HUES6 (cell line): ENCODE data around the gene PI4KA.

Experiments
- H3K27ac ChIP-seq: 2 replicates; pipeline ENCODE4 v1.7.0; 2013; ENCODE audit warnings: low read depth, mild to moderate bottlenecking, low read length, inconsistent platforms
- H3K27me3 ChIP-seq: 2 replicates; pipeline ENCODE4 v1.6.1; 2013; ENCODE audit warnings: low read length; ENCODE audit not compliant: control insufficient read depth, insufficient read depth
- H3K36me3 ChIP-seq: 2 replicates; pipeline ENCODE4 v1.6.1; 2013; ENCODE audit warnings: low read length; ENCODE audit not compliant: control insufficient read depth, insufficient read depth
- H3K4me1 ChIP-seq: 2 replicates; pipeline ENCODE4 v1.6.1; 2013; ENCODE audit warnings: low read length; ENCODE audit not compliant: control insufficient read depth, insufficient read depth
- H3K4me3 ChIP-seq: 2 replicates; pipeline ENCODE4 v1.5.1; 2013; ENCODE audit warnings: low read depth, low read length
- H3K9ac ChIP-seq: one replicate; pipeline ENCODE4 v1.6.1; 2013; ENCODE audit warnings: mild to moderate bottlenecking, low read length
- H3K9me3 ChIP-seq: 2 replicates; pipeline ENCODE4 v1.6.1; 2013; ENCODE audit warnings: low read depth, low read length; ENCODE audit not compliant: control insufficient read depth, insufficient read depth

The PI4KA gene

DNA sequence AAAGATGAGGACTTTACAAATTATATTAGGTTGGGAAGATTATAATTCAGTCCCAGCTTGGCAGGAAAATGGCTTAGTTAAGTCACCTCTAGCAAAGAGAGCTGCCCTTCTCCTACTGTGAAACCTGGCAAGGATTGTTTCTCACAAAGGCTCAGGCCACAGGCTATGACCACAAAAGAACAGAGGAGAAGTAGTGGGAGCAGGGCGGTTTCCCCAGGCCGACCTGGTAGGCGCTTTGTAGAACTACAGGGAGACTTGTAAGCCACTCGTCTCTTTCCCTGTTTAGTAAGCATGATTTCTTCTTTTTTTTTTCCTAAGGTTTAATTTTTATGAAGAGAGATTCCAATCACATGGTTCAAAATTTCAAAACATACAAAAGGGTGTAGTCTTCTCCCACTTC lies 4.8 kb upstream of the PI4KA start:
- Histone ChIP-seq H3K9ac (no peak overlapping the region), H3K36me3 (0 out of 2 replicates have a peak, but pooled peaks cover 3% of the 10 kb centered on the region), H3K4me1 (peaks cover 7% of the 10 kb centered on the region; the same call in 1 of the 2 replicates), H3K9me3 (no peaks in the 10 kb centered on the region), H3K27me3 (no peaks in the 10 kb centered on the region), H3K4me3 (no peak overlapping the region), H3K27ac (no peak overlapping the region)

DNA sequence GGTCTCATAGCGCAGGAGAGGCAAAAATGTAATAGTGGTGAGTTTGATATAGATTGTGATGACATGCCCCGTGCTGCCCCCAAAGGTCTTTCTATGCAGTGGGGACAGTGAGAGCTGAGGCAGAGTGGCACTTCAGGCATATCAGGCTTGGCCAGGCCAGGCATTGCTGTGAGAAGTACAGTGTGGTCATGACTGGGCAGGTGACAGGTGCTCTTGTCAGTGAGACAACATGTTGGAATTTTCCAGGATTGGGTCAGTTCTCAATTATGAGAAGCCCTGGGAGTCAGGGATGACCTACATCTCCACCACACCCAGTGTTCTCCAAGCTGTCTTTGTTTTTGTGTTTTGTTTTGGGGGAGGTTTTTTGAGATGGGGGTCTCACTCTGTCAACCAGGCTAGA lies 3.9 kb upstream of the PI4KA start:
- Histone ChIP-seq H3K4me1 (peaks cover 9% of the 10 kb centered on the region), H3K9me3 (no peaks in the 10 kb centered on the region), H3K4me3 (no peak overlapping the region), H3K27ac (no peak overlapping the region), H3K9ac (no peak overlapping the region), H3K27me3 (no peaks in the 10 kb centered on the region), H3K36me3 (no peaks in the 10 kb centered on the region)

DNA sequence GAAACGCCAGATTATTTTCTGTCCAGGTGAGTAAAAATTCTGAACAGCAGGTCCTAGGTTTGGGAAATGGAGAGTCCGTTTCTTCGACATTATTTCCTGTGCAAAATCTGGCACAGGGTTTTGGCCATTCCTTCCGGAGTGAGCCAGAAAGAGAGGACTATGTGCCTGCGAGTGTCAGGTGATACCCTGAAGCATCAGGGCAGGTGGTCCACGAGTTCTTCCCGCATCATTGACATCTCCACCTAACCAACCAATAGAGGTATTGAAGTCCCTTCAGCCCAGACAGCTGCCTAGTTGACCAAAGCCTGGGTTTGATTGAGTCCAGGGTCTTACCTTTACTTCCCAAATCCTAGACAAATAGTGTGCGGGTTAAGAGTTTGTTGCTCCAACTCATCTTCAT lies 1.0 kb upstream of the PI4KA start:
- Histone ChIP-seq H3K4me3 (peak overlapping the region; percentile 67), H3K9ac (peak overlapping the region; percentile 84), H3K36me3 (no peaks in the 10 kb centered on the region), H3K27me3 (no peaks in the 10 kb centered on the region), H3K27ac (no peak overlapping the region), H3K9me3 (no peaks in the 10 kb centered on the region), H3K4me1 (peaks cover 12% of the 10 kb centered on the region)

DNA sequence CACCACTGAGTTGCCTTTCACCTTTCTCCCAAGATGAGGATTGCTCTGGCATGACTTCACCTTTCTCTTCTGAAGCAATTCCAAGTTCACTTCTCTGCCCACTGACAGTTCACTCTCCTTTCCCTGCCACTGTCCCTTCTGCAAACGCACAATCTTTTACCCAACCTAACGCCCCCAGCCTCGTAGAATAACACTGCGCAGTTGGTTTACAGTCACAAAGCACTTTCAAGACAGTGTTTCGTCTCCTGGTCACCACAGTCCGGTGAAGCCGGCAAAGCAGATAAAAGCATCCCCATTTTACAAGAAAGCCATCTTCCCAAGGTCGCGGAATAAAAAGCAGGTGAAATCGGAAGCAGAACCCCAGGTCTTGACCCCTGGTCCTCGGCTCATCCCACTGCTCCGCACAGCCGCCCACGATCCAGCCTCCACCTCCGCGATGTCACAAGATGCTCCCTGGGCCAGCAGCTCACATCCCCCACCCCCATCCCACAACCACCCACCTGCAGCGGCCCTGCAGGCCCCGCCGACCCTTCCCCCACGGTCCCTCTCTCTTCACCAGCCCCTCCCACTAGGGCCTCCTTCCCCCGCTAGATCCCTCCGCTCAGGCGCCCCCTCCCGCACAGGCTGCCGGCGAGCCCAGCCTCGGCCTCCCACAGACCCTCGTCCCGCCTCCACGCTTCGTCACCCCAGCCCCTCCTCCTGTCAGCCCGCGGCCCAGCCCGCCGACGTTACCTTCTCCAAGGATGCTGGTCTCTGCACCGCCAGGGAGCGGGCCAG lies 585 bp downstream of the PI4KA start:
- no peaks in the 10 kb centered on the region for H3K36me3 ChIP-seq

DNA sequence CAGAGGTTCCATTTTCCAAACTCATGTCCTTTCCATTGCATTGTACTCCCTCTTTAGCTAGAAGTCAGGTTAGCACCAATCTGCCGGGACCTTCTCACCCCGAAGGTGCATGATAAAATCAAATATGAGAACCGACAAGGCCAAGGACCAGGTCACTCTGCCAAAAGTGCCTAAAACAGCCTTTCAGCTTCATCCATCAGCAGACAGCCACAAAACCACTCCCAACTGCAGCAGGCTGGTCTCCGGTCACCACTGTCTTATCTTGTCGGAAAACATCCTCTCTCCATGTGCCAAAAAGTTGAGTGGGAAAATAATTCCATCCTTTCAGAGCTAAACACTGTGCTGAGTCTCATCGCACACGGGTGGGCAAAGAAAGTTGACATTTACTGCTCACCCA lies 1.4 kb downstream of the PI4KA start:
- H3K9me3 ChIP-seq, result no peaks in the 10 kb centered on the region
- no peaks in the 10 kb centered on the region for H3K27me3 ChIP-seq
- H3K4me1 ChIP-seq, result peaks cover 24% of the 10 kb centered on the region
- peak overlapping the region; percentile 67 for H3K4me3 ChIP-seq
- no peak overlapping the region for H3K27ac ChIP-seq
- H3K36me3 ChIP-seq, result no peaks in the 10 kb centered on the region
- peak overlapping the region; percentile 41 for H3K9ac ChIP-seq

More for the DNA sequence above, 585 bp downstream of the PI4KA start:
- Histone ChIP-seq H3K9me3 (no peaks in the 10 kb centered on the region), H3K27me3 (no peaks in the 10 kb centered on the region), H3K4me1 (peaks cover 18% of the 10 kb centered on the region), H3K4me3 (peak overlapping the region; percentile 67), H3K27ac (no peak overlapping the region), H3K9ac (peak overlapping the region; percentile 65)

DNA sequence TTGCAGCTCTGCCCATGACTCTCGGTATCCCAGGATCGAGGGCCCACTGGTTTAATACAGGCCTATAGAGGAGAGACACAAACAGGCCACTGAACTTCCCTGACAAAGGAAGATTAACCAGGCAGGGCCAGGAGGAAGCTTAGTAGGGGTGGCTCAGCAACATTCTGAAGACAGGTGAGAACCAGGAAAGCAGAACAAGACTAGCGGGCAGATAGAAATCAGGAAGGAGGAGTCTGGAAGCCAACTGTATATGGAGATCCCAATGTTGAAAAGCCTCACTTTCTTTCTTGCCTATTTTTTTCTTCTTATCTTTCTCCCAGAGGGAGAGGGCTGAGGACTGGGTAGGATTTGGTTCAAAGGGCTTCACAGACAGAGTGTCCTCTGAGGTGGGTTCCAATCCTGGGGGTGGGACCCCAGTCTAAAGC lies 5.4 kb downstream of the PI4KA start:
- Histone ChIP-seq H3K27ac (no peak overlapping the region), H3K9ac (no peak overlapping the region), H3K36me3 (no peaks in the 10 kb centered on the region), H3K27me3 (no peaks in the 10 kb centered on the region), H3K9me3 (no peaks in the 10 kb centered on the region), H3K4me1 (peaks cover 20% of the 10 kb centered on the region), H3K4me3 (no peak overlapping the region)

DNA sequence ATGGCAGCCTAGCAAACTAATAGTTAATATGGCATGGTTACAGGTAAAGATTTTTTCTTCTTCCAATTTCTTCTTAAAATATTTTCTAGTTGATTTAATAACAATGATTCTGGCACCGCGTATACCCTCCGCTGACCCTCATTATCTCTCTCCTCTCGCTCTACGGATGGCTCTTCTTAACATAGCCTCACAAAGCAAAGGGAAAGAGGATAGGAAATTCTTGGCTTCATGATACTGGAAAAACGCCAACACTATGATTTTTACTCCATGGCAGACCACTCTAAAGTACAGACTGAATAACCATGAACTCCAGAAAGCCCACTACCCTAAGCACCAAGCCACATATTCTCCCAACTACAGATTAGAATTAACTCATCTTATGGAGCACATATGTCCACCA lies 6.1 kb downstream of the PI4KA start:
- H3K36me3 ChIP-seq, result no peaks in the 10 kb centered on the region
- peaks cover 17% of the 10 kb centered on the region for H3K4me1 ChIP-seq
- no peak overlapping the region for H3K27ac ChIP-seq
- no peak overlapping the region for H3K4me3 ChIP-seq
- H3K9me3 ChIP-seq, result no peaks in the 10 kb centered on the region
- H3K9ac ChIP-seq, result no peak overlapping the region
- H3K27me3 ChIP-seq, result no peaks in the 10 kb centered on the region

DNA sequence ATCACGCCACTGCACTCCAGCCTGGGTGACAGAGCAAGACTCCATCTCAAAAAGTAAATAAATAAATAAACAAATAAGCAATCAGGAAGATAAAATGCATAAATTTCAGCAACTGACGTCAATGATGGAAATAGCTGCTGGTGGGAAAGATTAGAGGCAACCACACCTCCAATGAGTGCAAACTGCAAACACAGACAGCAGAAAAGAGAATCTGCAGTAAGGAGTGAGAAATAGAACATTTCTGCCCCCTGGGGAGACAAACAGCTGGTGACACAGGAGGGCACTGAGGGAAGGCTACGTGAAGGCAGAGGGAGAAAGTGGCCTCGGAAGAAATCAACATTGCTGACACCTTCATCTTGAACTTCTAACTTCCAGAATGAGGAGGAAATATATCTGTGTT lies 6.5 kb downstream of the PI4KA start:
- Histone ChIP-seq H3K27me3 (no peaks in the 10 kb centered on the region), H3K4me3 (no peak overlapping the region), H3K9ac (no peak overlapping the region), H3K36me3 (no peaks in the 10 kb centered on the region), H3K27ac (no peak overlapping the region), H3K9me3 (no peaks in the 10 kb centered on the region), H3K4me1 (peaks cover 13% of the 10 kb centered on the region)

DNA sequence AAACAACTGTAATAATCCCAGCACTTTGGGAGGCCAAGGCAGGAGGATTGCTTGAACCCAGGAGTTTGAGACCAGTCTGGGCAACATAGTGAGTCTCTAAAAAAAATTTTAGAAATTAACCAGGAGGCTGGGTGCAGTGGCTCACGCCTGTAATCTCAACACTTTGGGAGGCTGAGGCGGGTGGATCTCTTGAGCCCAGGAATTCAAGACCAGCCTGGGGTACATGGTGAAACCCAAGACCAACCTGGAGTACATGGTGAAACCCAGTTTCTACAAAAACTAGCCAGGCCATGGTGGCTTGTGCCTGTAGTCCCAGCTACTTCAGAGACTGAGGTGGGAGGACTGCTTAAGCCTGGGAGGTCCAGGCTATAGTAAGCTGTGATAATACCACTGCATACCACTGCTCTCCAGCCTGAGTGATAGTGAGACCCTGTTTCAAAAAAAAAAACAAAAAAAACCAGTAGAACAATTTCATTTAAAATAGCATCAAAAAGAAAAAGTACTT lies 11.2 kb downstream of the PI4KA start:
- Histone ChIP-seq H3K4me1 (no peaks in the 10 kb centered on the region; the same call in 1 of the 2 replicates), H3K4me3 (no peak overlapping the region), H3K27me3 (no peaks in the 10 kb centered on the region), H3K27ac (no peak overlapping the region), H3K36me3 (no peaks in the 10 kb centered on the region), H3K9ac (no peak overlapping the region), H3K9me3 (no peaks in the 10 kb centered on the region)

DNA sequence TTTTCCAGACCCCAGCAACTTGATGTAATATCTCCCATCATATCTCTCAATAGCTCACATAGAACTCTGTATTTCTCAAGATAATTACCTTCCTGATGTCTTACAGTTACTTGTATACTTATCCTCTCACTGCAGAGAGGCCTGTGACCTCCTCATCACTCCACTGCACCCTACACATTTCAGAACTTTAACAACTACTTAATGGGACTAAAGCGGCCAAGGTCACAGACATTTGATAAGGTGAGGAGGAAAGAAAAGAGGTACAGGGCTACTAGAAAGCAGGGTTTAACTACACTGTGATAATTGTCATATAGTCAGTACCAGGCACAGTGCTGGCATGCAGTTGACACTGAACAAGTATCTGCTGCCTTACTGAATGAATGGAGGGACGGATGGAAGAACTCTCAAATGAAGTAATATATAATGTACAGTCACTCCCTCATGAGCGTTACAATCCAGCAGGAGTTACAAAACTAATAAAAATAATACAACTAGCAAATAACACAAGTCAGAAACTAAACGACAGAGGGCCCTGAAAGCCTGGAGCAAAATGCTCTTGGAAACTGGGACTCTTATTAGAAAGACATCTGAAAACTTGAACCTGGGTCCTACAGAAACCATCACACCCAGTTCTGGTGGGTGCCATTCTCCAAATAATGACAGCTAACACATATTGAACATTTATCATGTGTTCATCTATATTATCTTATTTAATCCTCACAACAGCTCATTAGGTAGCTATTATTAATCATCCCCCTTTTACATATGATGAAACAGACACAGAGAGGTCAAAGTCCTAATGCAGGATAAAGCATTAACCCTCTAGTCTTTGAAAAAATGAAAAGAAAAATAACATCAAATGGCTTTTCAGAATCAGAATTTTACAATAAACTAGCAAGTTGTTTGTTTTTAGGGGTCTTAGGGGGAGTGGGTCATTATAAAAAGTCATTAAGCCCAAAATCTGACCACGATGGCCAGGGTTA lies 14.3 kb downstream of the PI4KA start:
- Histone ChIP-seq H3K27ac (no peak overlapping the region), H3K9ac (no peak overlapping the region), H3K27me3 (no peaks in the 10 kb centered on the region), H3K9me3 (no peaks in the 10 kb centered on the region), H3K4me3 (no peak overlapping the region), H3K36me3 (no peaks in the 10 kb centered on the region), H3K4me1 (peaks cover 15% of the 10 kb centered on the region)

DNA sequence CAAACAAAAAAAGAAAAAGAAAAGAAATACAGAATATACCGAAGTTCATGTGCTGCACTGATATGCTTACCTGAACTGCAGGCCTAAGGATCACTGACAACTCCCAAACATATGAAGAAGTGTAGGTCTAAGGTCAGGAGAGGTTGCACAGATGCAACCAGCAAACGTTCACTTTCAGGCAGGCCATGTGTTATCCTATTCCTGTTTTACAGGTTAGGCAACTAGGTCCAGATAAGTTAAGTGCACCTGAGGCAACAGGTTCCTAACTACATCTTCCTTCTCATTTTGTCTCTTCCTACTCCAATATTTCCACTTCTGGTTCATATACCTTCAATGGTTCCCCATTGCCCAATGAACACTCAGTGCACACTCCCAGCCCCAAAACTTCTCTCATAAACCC lies 15.1 kb downstream of the PI4KA start:
- no peak overlapping the region for H3K4me3 ChIP-seq
- no peak overlapping the region for H3K9ac ChIP-seq
- H3K27ac ChIP-seq, result no peak overlapping the region
- H3K27me3 ChIP-seq, result no peaks in the 10 kb centered on the region
- H3K36me3 ChIP-seq, result no peaks in the 10 kb centered on the region
- no peaks in the 10 kb centered on the region for H3K9me3 ChIP-seq
- H3K4me1 ChIP-seq, result peaks cover 15% of the 10 kb centered on the region
